Lower leg skin (tissue), 4 donors: Measurements from ENCODE around the gene ZNFX1. TPM values are rescaled to one million over a fixed set of nuclear protein-coding genes. Genes with fewer than 3 reads are reported as not detected.

Source experiments
- DNase-seq, 2 donors: peaks; one replicate each; pipeline ENCODE4 v3.0.0-alpha.2; 2019; ENCODE audit warnings: low spot score in 2 of 2
- H3K4me3 ChIP-seq: fragments of 200-600 bp; sonication (generic); 2 replicates; pipeline ENCODE4 v1.5.1; 2017; ENCODE audit warnings: mild to moderate bottlenecking, low read depth; ENCODE audit not compliant: poor library complexity, severe bottlenecking
- POLR2A ChIP-seq, 2 donors: fragments of 450-650 bp; IDR thresholded peaks; one replicate each; pipeline ENCODE4 v1.6.1; 2016 to 2017; ENCODE audit warnings: antibody characterized with exemption in 2 of 2, mild to moderate bottlenecking in 1 of 2, moderate library complexity in 1 of 2
- WGBS, 2 donors: methylation state at CpG; one replicate each; pipeline ENCODE4 v1.1.5; 2018; 5-methylcytosine and 5-hydroxymethylcytosine counted together
- intact Hi-C: fragments of 100-400 bp; cut with DNase I; formaldehyde crosslinking; loops from one replicate; pipeline ENCODE4 v1.15.0; 2023; ENCODE audit warnings: low total_unique reads
- total RNA-seq, 4 donors: library from RNA; depleted of rRNA; stranded (reverse); fragments of >200 nt; gene quantifications; one replicate each; pipeline ENCODE4 v1.1.0, GENCODE V29; 2016
- TF ChIP-seq, protein P1 (sequence below), 3 donors: fragments of 450-650 bp; IDR thresholded peaks; one replicate each; pipeline ENCODE4 v1.5.1; 2016; ENCODE audit warnings: antibody characterized with exemption in 3 of 3, mild to moderate bottlenecking in 3 of 3, moderate library complexity in 2 of 3

Gene ZNFX1
- total RNA-seq, 4 donors from 2014 or later: 26.0 to 31.4 (median 28.1) TPM

DNA sequence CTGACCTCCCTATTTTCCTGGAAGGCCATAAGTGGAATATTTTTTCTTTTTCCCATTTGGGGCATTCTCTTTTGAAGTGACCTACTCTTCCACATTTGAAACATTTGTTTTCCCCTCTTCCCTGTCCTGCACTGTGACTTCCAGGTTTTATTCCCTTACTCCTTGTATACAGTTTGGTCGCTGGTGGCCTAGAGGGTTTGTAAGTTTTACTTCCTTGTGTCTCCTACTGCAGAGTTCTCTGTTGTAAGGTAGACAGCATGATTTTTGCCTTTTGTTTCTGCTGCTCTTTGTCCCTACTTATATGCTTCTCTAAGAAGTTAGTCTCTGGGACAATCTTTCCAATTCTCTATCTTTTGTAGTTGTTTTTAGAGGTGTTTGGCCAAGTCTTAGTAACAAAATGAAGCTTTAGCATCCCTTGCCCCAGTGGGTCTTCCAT, 7.4 kb upstream of the ZNFX1 start:
- no peak overlapping the region for H3K4me3 ChIP-seq
- WGBS, 2 donors: 93 to 96% methylated on average over 1 of the region's 1 CpG
- TF ChIP-seq, protein P1, sequence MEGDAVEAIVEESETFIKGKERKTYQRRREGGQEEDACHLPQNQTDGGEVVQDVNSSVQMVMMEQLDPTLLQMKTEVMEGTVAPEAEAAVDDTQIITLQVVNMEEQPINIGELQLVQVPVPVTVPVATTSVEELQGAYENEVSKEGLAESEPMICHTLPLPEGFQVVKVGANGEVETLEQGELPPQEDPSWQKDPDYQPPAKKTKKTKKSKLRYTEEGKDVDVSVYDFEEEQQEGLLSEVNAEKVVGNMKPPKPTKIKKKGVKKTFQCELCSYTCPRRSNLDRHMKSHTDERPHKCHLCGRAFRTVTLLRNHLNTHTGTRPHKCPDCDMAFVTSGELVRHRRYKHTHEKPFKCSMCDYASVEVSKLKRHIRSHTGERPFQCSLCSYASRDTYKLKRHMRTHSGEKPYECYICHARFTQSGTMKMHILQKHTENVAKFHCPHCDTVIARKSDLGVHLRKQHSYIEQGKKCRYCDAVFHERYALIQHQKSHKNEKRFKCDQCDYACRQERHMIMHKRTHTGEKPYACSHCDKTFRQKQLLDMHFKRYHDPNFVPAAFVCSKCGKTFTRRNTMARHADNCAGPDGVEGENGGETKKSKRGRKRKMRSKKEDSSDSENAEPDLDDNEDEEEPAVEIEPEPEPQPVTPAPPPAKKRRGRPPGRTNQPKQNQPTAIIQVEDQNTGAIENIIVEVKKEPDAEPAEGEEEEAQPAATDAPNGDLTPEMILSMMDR (IDR thresholded peaks at IDR 0.05): no peak
- no peak for TF ChIP-seq POLR2A (IDR thresholded peaks at IDR 0.05)
- DNase-seq: no peak
- intact Hi-C loops: no loop called here

DNA sequence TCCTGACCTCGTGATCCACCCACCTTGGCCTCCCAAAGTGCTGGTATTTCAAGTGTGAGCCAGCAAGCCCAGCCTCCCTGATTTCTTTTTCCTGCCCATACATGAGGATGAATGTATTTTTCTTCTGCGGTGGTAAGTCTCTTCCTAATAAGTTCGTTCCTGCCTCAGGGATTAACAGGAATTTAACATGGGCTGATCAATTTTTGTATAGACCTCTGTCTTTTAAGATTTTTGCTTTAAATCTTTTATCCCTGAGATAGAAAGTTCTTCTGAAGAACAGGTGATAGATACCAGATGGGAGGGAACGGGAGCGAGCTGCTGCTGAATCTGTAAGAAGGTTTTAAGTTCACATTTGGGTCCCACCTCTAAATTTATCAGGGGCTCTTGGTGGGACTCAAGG, 7.0 kb upstream of the ZNFX1 start:
- H3K4me3 ChIP-seq: no peak overlapping the region
- TF ChIP-seq POLR2A (IDR thresholded peaks at IDR 0.05): no peak
- TF ChIP-seq, protein P1 (IDR thresholded peaks at IDR 0.05): no peak
- intact Hi-C loops: no loop called here
- DNase-seq: no peak
- WGBS, 2 donors: 91 to 98% methylated on average over 5 of the region's 5 CpGs

DNA sequence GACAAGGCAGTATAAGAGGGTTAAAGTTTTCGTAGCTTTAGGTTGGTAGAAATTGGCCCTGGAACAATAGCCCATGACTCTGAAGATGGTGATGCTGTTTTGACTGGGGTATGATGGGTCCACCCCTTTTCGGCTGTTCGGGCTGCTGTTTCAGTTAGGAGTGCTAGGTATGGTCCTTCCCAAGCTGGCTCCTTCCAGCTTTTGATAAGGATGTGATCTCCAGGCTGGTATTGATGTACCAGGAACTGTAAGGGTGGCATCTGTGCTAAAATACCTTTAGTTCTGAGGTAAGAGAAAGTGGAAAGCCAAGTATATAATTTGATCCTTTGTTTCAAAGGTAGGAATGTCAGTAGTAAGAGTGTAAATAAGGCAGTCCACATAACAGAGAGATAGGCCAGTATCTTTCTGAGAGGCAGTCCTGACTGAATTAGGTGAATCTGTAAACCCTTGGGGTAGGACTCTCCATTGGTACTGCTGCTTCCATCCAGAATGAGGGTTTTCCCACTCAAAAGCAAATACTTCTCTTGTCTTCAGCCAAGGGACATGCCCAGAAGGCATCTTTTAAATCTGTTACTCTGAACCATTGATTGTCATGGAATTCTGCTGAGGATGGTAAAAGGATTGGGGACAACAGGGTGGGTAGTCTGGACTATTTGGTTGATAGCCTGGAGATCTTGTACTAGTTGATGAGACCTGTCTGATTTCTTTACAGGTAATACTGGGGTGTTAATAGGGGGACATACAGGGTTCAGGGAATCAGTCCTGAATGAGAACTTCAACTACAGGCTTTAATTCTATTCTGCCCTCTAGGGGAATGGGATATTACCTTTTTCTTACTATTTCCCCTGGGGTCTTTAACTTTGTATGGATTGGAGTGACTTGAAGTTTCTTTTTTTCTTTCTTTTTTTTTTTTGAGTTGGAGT, 6.1 kb upstream of the ZNFX1 start:
- TF ChIP-seq POLR2A (IDR thresholded peaks at IDR 0.05): no peak
- TF ChIP-seq, protein P1 (IDR thresholded peaks at IDR 0.05): no peak
- 92% methylated on average over 3 of the region's 3 CpGs for WGBS, 2 donors
- DNase-seq: no peak
- no peak overlapping the region for H3K4me3 ChIP-seq
- intact Hi-C loops: no loop called here

DNA sequence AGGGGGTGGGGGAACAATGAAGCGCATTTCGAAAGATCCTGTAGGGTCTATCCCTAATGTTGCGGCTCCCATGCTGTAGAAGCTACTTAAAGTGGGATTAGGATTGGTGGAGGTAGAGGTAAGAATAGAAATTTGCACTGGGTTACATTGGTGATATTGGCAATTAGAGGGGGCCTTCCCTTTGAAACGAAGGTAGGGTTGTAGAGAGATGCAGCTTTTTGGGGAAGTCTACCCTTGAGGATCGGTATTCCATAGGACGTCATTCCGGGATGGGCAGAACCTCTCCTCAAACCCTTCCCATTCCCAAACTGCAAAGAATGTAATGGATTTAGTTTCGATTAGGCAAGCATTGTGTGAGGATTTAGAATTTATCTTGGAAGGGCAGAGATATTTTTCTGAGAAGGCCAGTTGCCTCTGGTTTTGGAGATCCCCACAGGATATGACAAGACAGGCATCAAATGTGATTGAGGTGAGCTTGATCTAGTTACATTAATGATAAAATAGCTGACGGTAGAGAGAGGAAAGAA, 5.4 kb upstream of the ZNFX1 start:
- TF ChIP-seq, protein P1 (IDR thresholded peaks at IDR 0.05): no peak
- TF ChIP-seq POLR2A (IDR thresholded peaks at IDR 0.05): no peak
- intact Hi-C loops: no loop called here
- no peak overlapping the region for H3K4me3 ChIP-seq
- DNase-seq: no peak
- WGBS, 2 donors: 93 to 95% methylated on average over 9 of the region's 9 CpGs

DNA sequence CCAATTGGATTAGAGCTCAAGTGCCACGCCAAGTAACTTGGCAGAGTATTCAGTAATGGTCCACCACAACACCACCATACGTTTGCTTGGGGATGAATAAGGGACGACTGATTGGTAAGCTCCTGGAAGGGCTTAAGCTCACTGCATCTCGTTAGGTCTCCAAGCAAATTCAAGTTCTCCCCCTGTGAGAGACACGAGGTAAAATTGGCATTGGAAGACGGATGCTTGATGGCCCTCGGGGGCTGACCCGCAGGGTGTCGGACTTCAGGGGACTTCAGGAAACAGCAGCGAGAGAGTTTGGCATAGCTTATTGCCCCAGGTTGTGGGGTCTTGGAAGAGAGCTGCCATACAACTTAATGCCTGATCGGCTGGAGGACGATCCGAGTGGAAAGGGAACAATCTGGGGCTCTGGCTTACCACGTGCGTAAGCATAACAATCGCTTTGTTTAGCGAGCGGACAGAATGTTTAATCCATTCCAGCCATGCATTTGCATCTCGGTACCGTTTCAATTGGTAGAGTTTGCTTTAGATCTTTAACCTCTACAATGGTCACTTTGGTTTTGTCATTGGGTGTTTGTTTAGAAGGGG, 4.8 kb upstream of the ZNFX1 start:
- intact Hi-C loops: no loop called here
- no peak for DNase-seq
- 84 to 86% methylated on average over 20 of the region's 20 CpGs for WGBS, 2 donors
- TF ChIP-seq, protein P1 (IDR thresholded peaks at IDR 0.05): no peak
- no peak for TF ChIP-seq POLR2A (IDR thresholded peaks at IDR 0.05)
- no peak overlapping the region for H3K4me3 ChIP-seq
